Stomach (tissue), 4 donors: ENCODE measurements around the gene TRIM4.
"Not testable (repeated sequence)": the region's sequence is repeated elsewhere in the genome, so short reads cannot be mapped to it uniquely, and the experiment has no call there.

Experiments
- CTCF ChIP-seq, 7 experiments: fragments of 450-650 bp in 4 of 7; fragments of 200-600 bp in 3 of 7; sonication (generic) in 3 of 7; IDR thresholded peaks; one replicate each; pipeline ENCODE4 v1.5.1; 2016 to 2019; ENCODE audit warnings: antibody characterized with exemption in 7 of 7, control low read depth in 2 of 7, mild to moderate bottlenecking in 1 of 7
- EP300 ChIP-seq: sonication (generic); formaldehyde crosslinking; IDR thresholded peaks from one replicate; pipeline ENCODE4 v1.6.1; 2017; ENCODE audit warnings: antibody characterized with exemption
- POLR2A ChIP-seq, 4 donors: fragments of 450-650 bp; IDR thresholded peaks; one replicate each; pipeline ENCODE4 v1.6.1; 2016; ENCODE audit warnings: antibody characterized with exemption in 4 of 4, control low read depth in 2 of 4, mild to moderate bottlenecking in 1 of 4, moderate library complexity in 1 of 4

GRCh38 chr7:99890348-99890747, 29.0 kb downstream of the TRIM4 start:
- not testable (repeated sequence) for TF ChIP-seq CTCF (IDR thresholded peaks at IDR 0.05); POLR2A (IDR thresholded peaks at IDR 0.05); EP300
